HS-27A (cell line): ENCODE data around the gene TXLNG.
"Not testable (repeated sequence)": the region's sequence is repeated elsewhere in the genome, so short reads cannot be mapped to it uniquely, and the experiment has no call there.

Source experiments
- DNase-seq: peaks from one replicate; pipeline ENCODE4 v3.0.0-alpha.2; 2012; ENCODE audit warnings: low read depth, missing footprints

TXLNG gene

GRCh38 chrX:16839219-16839851 is 53.1 kb downstream of the TXLNG start:
- no peak for DNase-seq

- DNase-seq, result no peak
These were observed 53.7 kb downstream of the TXLNG start for GRCh38 chrX:16839852-16840460.

GRCh38 chrX:16842684-16843083 is 56.4 kb downstream of the TXLNG start:
- no peak for DNase-seq

- no peak for DNase-seq
These were observed 57.1 kb downstream of the TXLNG start for GRCh38 chrX:16843208-16843909.

GRCh38 chrX:16845686-16846085 is 59.4 kb downstream of the TXLNG start:
- DNase-seq, result no peak

- no peak for DNase-seq
These were observed 62.3 kb downstream of the TXLNG start for GRCh38 chrX:16848541-16848940.

GRCh38 chrX:16851421-16851820 is 65.2 kb downstream of the TXLNG start:
- no peak for DNase-seq

GRCh38 chrX:16851827-16852226 is 65.6 kb downstream of the TXLNG start:
- no peak for DNase-seq

- no peak for DNase-seq
These were observed 66.4 kb downstream of the TXLNG start for GRCh38 chrX:16852617-16853179.

- no peak for DNase-seq
These were observed 67.3 kb downstream of the TXLNG start for GRCh38 chrX:16853537-16853936.

GRCh38 chrX:16855363-16856075 is 69.3 kb downstream of the TXLNG start:
- DNase-seq, result no peak

GRCh38 chrX:16856076-16856404 is 69.8 kb downstream of the TXLNG start:
- not testable (repeated sequence) for DNase-seq

GRCh38 chrX:16856744-16857143 is 70.5 kb downstream of the TXLNG start:
- DNase-seq, result no peak

- no peak for DNase-seq
These were observed 76.6 kb downstream of the TXLNG start for GRCh38 chrX:16862829-16863228.

- no peak for DNase-seq
These were observed 81.7 kb downstream of the TXLNG start for GRCh38 chrX:16867947-16868346.

- no peak for DNase-seq
These were observed 82.7 kb downstream of the TXLNG start for GRCh38 chrX:16868920-16869319.

GRCh38 chrX:16869393-16870094 is 83.3 kb downstream of the TXLNG start:
- no peak for DNase-seq

GRCh38 chrX:16870095-16870861 is 84.0 kb downstream of the TXLNG start, which contains the start of gene RBBP7:
Gene RBBP7, minus strand, starts transcription at chrX:16870362. Its CDS starts 309 bp downstream, at chrX:16870053.
- DNase-seq, result no peak

- DNase-seq, result no peak
These were observed 84.9 kb downstream of the TXLNG start for GRCh38 chrX:16870862-16871815.

GRCh38 chrX:16873106-16873505 is 86.8 kb downstream of the TXLNG start:
- DNase-seq, result no peak
